Upper lobe of left lung (tissue), 4 donors: Measurements from ENCODE around the gene GALNS.

Source experiments
- EP300 ChIP-seq, 4 donors: sonication (generic); formaldehyde crosslinking; IDR thresholded peaks; one replicate each; pipeline ENCODE4 v1.5.1; 2017; ENCODE audit warnings: antibody characterized with exemption in 4 of 4, control low read depth in 2 of 4
- TF ChIP-seq, protein P1 (sequence below), 6 experiments: fragments of 450-650 bp in 4 of 6; fragments of 200-600 bp in 2 of 6; sonication (generic) in 2 of 6; IDR thresholded peaks; one replicate each; pipeline ENCODE4 v1.5.1; 2016 to 2019; ENCODE audit warnings: antibody characterized with exemption in 6 of 6

DNA sequence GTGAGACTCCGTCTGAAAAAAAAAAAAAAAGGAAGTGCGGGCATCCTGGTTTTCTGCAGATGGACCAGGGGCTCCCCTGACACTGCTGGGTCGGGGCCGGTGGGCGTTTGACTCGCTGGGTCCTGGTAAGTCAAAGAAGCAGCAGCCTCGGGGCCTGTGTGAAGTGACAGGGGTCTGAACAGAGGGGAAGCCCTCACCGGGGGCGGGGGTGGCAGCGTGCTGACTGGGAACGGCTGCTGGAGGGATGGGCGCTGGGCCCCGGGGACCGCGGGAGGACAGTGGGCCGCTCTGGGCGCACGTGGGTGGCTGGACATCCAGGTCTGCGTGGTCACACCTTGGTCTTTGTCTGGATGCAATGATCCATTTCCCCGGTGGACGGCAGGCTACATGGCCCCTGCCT, 8.2 kb downstream of the GALNS start:
- no peak for TF ChIP-seq EP300 (IDR thresholded peaks at IDR 0.05)
- TF ChIP-seq, protein P1, sequence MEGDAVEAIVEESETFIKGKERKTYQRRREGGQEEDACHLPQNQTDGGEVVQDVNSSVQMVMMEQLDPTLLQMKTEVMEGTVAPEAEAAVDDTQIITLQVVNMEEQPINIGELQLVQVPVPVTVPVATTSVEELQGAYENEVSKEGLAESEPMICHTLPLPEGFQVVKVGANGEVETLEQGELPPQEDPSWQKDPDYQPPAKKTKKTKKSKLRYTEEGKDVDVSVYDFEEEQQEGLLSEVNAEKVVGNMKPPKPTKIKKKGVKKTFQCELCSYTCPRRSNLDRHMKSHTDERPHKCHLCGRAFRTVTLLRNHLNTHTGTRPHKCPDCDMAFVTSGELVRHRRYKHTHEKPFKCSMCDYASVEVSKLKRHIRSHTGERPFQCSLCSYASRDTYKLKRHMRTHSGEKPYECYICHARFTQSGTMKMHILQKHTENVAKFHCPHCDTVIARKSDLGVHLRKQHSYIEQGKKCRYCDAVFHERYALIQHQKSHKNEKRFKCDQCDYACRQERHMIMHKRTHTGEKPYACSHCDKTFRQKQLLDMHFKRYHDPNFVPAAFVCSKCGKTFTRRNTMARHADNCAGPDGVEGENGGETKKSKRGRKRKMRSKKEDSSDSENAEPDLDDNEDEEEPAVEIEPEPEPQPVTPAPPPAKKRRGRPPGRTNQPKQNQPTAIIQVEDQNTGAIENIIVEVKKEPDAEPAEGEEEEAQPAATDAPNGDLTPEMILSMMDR (IDR thresholded peaks at IDR 0.05): no peak
